PFSK-1 (cell line): ENCODE results near the gene ADPRH.

Experiments used
- FOXP2 ChIP-seq: optimal IDR thresholded peaks from 2 replicates; pipeline ENCODE3; 2011; ENCODE audit warnings: borderline replicate concordance, control low read depth, inconsistent platforms; ENCODE audit not compliant: insufficient read depth; ENCODE audit errors: extremely low read length, extremely low read depth
- POLR2AphosphoS5 ChIP-seq: IDR thresholded peaks from 2 replicates; pipeline ENCODE4 v1.6.1; 2012; ENCODE audit warnings: low read depth, mild to moderate bottlenecking, control low read depth, low read length, moderate library complexity
- REST ChIP-seq, 2 experiments: IDR thresholded peaks; 2 replicates each; pipeline versions ENCODE4 v1.6.1 to v1.8.0; 2011 to 2012; ENCODE audit warnings: low read depth in 2 of 2, low read length in 2 of 2, control low read depth in 1 of 2, inconsistent platforms in 1 of 2, mild to moderate bottlenecking in 1 of 2, moderate library complexity in 1 of 2; ENCODE audit not compliant: insufficient read depth in 1 of 2
- SIN3A ChIP-seq: IDR thresholded peaks from 2 replicates; pipeline ENCODE4 v1.6.1; 2012; ENCODE audit warnings: mild to moderate bottlenecking, low read length, moderate library complexity, borderline replicate concordance; ENCODE audit not compliant: insufficient read depth
- TAF1 ChIP-seq: IDR thresholded peaks from 2 replicates; pipeline ENCODE4 v1.6.1; 2012; ENCODE audit warnings: low read length, control low read depth, borderline replicate concordance; ENCODE audit not compliant: insufficient read depth

Gene ADPRH

GRCh38 chr3:119536757-119537156, 42.5 kb upstream of the ADPRH start:
- no peak for TF ChIP-seq FOXP2
- TF ChIP-seq REST (IDR thresholded peaks at IDR 0.05; ENCODE audit: insufficient read depth in 1 of 2, low read depth in 2 of 2, low read length in 2 of 2): no peak
- TF ChIP-seq SIN3A: no peak
- TF ChIP-seq TAF1: no peak
- TF ChIP-seq POLR2AphosphoS5: no peak

- no peak for TF ChIP-seq FOXP2
These were observed 40.5 kb upstream of the ADPRH start for GRCh38 chr3:119538772-119539171.

GRCh38 chr3:119541547-119541946, 37.7 kb upstream of the ADPRH start:
- TF ChIP-seq POLR2AphosphoS5: no peak
- no peak for TF ChIP-seq REST (IDR thresholded peaks at IDR 0.05; ENCODE audit: insufficient read depth in 1 of 2, low read depth in 2 of 2, low read length in 2 of 2)
- no peak for TF ChIP-seq FOXP2
- TF ChIP-seq TAF1: no peak
- no peak for TF ChIP-seq SIN3A

- no peak for TF ChIP-seq POLR2AphosphoS5
- no peak for TF ChIP-seq TAF1
- TF ChIP-seq REST (IDR thresholded peaks at IDR 0.05; ENCODE audit: insufficient read depth in 1 of 2, low read depth in 2 of 2, low read length in 2 of 2): no peak
- TF ChIP-seq FOXP2: no peak
- TF ChIP-seq SIN3A: no peak
These were observed 37.0 kb upstream of the ADPRH start for GRCh38 chr3:119542168-119542767.

- TF ChIP-seq SIN3A (no peak), FOXP2 (no peak), REST (IDR thresholded peaks at IDR 0.05; ENCODE audit: insufficient read depth in 1 of 2, low read depth in 2 of 2, low read length in 2 of 2) (no peak), POLR2AphosphoS5 (no peak), TAF1 (no peak)
These were observed 36.1 kb upstream of the ADPRH start for GRCh38 chr3:119543147-119543546.
